ENCODE data around the gene CNNM2. TPM values are rescaled to one million over a fixed set of nuclear protein-coding genes. Genes with fewer than 3 reads are reported as not detected.

Gene CNNM2
- total RNA-seq, 1 experiment from 2014 or later, result 16.1 TPM

DNA sequence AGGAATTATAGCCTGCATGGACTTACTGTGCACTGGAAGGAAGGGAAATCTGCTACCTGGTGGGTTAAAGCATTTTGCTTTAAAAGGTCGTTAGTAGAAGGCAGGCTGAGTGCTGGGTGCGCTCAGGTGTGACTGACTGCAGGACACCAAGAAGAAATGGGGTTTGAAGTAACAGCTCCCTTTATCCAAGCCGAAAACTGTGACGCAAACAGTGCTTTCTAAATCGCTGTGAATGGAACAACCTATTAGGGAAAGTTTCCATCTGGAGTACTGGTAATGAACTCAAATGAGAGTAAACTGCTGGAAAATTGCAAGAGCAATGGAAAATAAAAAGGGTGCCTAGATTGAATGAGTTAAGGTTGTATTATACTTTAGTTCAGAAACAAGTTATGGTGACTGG lies 95.3 kb downstream of the CNNM2 start:
- Mint-ChIP-seq H3K27ac (ENCODE audit: unreplicated experiment) (no peak overlapping the region), H3K9me3 (ENCODE audit: unreplicated experiment) (no peaks in the 10 kb centered on the region), H3K4me1 (ENCODE audit: low read depth, unreplicated experiment) (no peaks in the 10 kb centered on the region), H3K4me3 (ENCODE audit: unreplicated experiment) (no peak overlapping the region), H3K36me3 (ENCODE audit: insufficient read depth, unreplicated experiment) (no peaks in the 10 kb centered on the region), H3K27me3 (ENCODE audit: insufficient read depth, unreplicated experiment) (no peaks in the 10 kb centered on the region)
- ChIA-PET POLR2A (no interaction called here), CTCF (no interaction called here)
- Histone ChIP-seq H3K4me3 (ENCODE audit: low read depth, low read length) (no peak overlapping the region), H3K4me1 (no peaks in the 10 kb centered on the region), H3K9me3 (no peaks in the 10 kb centered on the region; the same call in 1 of the 2 replicates), H3K27me3 (replicated peaks; ENCODE audit: control insufficient read depth, insufficient read depth, low read length) (no peaks in the 10 kb centered on the region), H3K36me3 (ENCODE audit: control insufficient read depth, insufficient read depth, low read length) (no peaks in the 10 kb centered on the region)
- no peak for DNase-seq
- intact Hi-C loops (cut with micrococcal nuclease; ENCODE audit: unreplicated experiment), result no loop called here
- no TSS peak for BruUV-seq (replicated peaks)
- no peak for TF ChIP-seq CTCF (IDR thresholded peaks at IDR 0.05; ENCODE audit: insufficient read depth in 1 of 2, low read depth in 1 of 2, low read length in 1 of 2, severe bottlenecking in 1 of 2, unreplicated experiment in 1 of 2)

DNA sequence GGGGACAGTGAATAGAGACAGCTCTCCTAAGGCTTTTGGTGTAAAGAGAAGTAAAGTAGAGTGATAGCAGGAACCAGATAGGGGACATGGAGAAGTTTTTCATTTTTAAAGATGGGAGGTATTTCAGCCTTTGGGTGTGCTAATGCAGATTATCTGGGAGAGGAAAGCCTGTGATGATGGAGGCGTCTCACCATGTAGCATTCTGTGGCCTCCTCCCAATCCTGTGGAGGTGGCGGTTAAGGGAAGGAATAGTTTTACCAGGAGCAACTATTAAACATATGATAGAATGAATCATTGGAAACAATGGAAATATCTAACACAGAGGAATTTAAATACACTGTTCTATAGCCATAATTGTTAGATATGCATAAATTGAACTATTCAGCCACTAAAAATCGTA lies 101.3 kb downstream of the CNNM2 start:
- no peak for TF ChIP-seq CTCF (IDR thresholded peaks at IDR 0.05; ENCODE audit: insufficient read depth in 1 of 2, low read depth in 1 of 2, low read length in 1 of 2, severe bottlenecking in 1 of 2, unreplicated experiment in 1 of 2)
- Histone ChIP-seq H3K36me3 (ENCODE audit: control insufficient read depth, insufficient read depth, low read length) (no peaks in the 10 kb centered on the region), H3K9me3 (no peaks in the 10 kb centered on the region), H3K4me1 (no peaks in the 10 kb centered on the region), H3K27me3 (replicated peaks; ENCODE audit: control insufficient read depth, insufficient read depth, low read length) (no peaks in the 10 kb centered on the region), H3K4me3 (ENCODE audit: low read depth, low read length) (no peak overlapping the region)
- no peaks in the 10 kb centered on the region for H3K4me1 Mint-ChIP-seq (ENCODE audit: low read depth, unreplicated experiment)
- BruUV-seq (replicated peaks), result no TSS peak
- H3K36me3 Mint-ChIP-seq (ENCODE audit: insufficient read depth, unreplicated experiment), result no peaks in the 10 kb centered on the region
- POLR2A ChIA-PET, result no interaction called here
- no peak for DNase-seq
- no peaks in the 10 kb centered on the region for H3K9me3 Mint-ChIP-seq (ENCODE audit: unreplicated experiment)
- CTCF ChIA-PET, result no interaction called here
- no peak overlapping the region for H3K4me3 Mint-ChIP-seq (ENCODE audit: unreplicated experiment)
- no peak overlapping the region for H3K27ac Mint-ChIP-seq (ENCODE audit: unreplicated experiment)
- intact Hi-C loops (cut with micrococcal nuclease; ENCODE audit: unreplicated experiment), result no loop called here
- H3K27me3 Mint-ChIP-seq (ENCODE audit: insufficient read depth, unreplicated experiment), result no peaks in the 10 kb centered on the region

DNA sequence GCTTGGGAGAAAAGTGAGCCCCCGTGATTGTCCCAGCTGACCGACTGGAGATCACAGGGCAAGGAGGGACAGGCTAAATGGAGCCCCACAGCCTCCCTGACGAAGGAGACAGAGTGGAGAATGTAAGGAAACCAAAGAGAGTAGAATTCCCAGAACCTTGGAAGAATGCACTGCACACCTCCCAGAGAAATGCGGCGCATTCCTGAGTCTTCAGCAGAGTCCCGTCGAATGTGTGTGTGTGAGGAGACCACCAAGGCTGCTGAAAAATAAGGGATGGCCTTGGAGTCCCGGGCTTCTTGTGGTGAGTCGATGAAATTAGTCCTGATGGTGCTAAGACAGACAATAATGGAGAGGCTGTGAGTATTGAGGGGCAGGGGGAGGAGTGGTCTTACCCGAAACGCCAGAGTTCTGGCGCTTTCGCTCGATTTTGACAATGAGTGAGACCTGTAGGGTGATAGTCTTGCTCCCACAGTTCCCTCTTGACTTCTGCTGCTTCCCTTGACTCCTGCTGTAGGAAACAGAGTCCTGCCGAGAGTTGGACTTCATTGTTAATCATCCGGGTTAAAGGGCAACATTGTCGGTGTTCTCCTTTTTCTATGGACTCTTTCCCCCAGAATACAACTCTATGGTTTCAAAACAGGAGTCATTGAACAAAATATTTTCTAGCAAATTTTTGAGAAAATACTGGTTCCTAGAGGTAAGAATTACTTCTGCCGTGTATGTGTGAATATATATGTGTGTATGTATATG lies 103.2 kb downstream of the CNNM2 start:
- ChIA-PET POLR2A (no interaction called here), CTCF (no interaction called here)
- intact Hi-C loops (cut with micrococcal nuclease; ENCODE audit: unreplicated experiment), result no loop called here
- TF ChIP-seq CTCF (IDR thresholded peaks at IDR 0.05; ENCODE audit: insufficient read depth in 1 of 2, low read depth in 1 of 2, low read length in 1 of 2, severe bottlenecking in 1 of 2, unreplicated experiment in 1 of 2), result no peak
- H3K27ac Mint-ChIP-seq (ENCODE audit: unreplicated experiment), result no peak overlapping the region
- H3K9me3 Mint-ChIP-seq (ENCODE audit: unreplicated experiment), result no peaks in the 10 kb centered on the region
- no peak for DNase-seq
- Histone ChIP-seq H3K27me3 (replicated peaks; ENCODE audit: control insufficient read depth, insufficient read depth, low read length) (no peaks in the 10 kb centered on the region), H3K4me1 (no peaks in the 10 kb centered on the region), H3K36me3 (ENCODE audit: control insufficient read depth, insufficient read depth, low read length) (no peaks in the 10 kb centered on the region), H3K4me3 (ENCODE audit: low read depth, low read length) (no peak overlapping the region), H3K9me3 (no peaks in the 10 kb centered on the region)
- no peaks in the 10 kb centered on the region for H3K27me3 Mint-ChIP-seq (ENCODE audit: insufficient read depth, unreplicated experiment)
- no TSS peak for BruUV-seq (replicated peaks)
- H3K4me3 Mint-ChIP-seq (ENCODE audit: unreplicated experiment), result no peak overlapping the region
- H3K36me3 Mint-ChIP-seq (ENCODE audit: insufficient read depth, unreplicated experiment), result no peaks in the 10 kb centered on the region
- H3K4me1 Mint-ChIP-seq (ENCODE audit: low read depth, unreplicated experiment), result no peaks in the 10 kb centered on the region
